ENCODE results near the gene KCNIP1.

GRCh38 chr5:170614065-170614490, 110.3 kb downstream of the KCNIP1 start:
- TF ChIP-seq CTCF (IDR thresholded peaks at IDR 0.05 in 2 of 3, conservative IDR thresholded peaks at IDR 0.05 in 1 of 3; ENCODE audit: borderline replicate concordance in 1 of 3, insufficient read depth in 1 of 3, low read depth in 2 of 3, low read length in 2 of 3) (no peak), EZH2 (IDR thresholded peaks at IDR 0.05) (no peak), MAX (IDR thresholded peaks at IDR 0.05) (no peak), CEBPB (IDR thresholded peaks at IDR 0.05; ENCODE audit: low read depth) (no peak), POLR2A (IDR thresholded peaks at IDR 0.05; ENCODE audit: borderline replicate concordance, extremely low read depth, insufficient read depth, insufficient read length) (no peak), ZNF274 (IDR thresholded peaks at IDR 0.05; ENCODE audit: low read depth, low read length) (no peak), RAD21 (IDR thresholded peaks at IDR 0.05; ENCODE audit: low read depth) (no peak), EZH2phosphoT487 (IDR thresholded peaks at IDR 0.05; ENCODE audit: borderline replicate concordance) (no peak), REST (IDR thresholded peaks at IDR 0.05; ENCODE audit: low read depth) (no peak), SRF (IDR thresholded peaks at IDR 0.05; ENCODE audit: low read depth) (no peak), POLR2AphosphoS5 (IDR thresholded peaks at IDR 0.05; ENCODE audit: low read depth, low read length) (no peak), SP1 (IDR thresholded peaks at IDR 0.05; ENCODE audit: low read depth) (no peak), JUND (IDR thresholded peaks at IDR 0.05) (no peak), EGR1 (IDR thresholded peaks at IDR 0.05; ENCODE audit: low read depth) (no peak)
